G401.6 (cell line): ENCODE data around the gene CCDC116.
"Not testable (repeated sequence)": the region's sequence is repeated elsewhere in the genome, so short reads cannot be mapped to it uniquely, and the experiment has no call there.

Source experiments
- FAIRE-seq: peaks from 2 replicates; lab custom pipeline; 2012; peaks lifted over from hg19 to GRCh38; lab: Jason Lieb, UNC

The CCDC116 gene

GRCh38 chr22:21652547-21653545, 20.3 kb downstream of the CCDC116 start:
- FAIRE-seq: no peak

GRCh38 chr22:21657020-21657359, 24.4 kb downstream of the CCDC116 start:
- no peak for FAIRE-seq

DNA sequence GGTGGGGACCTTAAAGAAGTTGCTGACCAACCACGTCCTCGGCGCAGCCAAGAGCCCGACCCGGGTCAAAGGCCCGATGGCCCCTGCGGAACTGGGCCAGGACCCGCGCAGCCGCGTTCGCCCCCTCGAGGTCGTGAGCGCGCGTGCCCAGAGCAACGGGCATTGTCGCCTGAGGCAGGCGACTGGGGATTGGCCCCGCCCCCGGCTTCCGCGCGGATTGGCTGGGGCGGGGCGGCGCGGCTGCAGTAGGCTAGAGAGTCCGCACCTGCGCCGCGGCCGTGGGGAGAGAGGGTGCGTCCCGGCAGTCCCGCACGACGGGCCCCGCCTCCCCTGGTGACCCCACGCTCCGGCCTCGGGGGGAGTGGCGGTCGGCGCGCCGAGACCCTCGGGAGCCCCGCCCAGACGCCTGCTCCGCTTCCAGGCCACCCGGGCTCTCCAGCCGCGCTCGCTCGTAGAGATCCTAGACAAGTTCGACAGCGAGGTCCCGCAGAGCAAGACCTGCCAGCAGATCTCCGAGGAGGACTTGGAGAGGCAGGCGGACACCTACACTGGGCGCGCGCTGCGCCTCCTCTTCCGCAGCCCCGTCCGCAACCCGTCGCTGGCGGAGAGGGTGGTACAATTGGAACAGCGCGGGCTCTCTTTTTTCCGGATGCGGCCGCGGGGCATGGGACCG, 24.9 kb downstream of the CCDC116 start:
- no peak for FAIRE-seq

DNA sequence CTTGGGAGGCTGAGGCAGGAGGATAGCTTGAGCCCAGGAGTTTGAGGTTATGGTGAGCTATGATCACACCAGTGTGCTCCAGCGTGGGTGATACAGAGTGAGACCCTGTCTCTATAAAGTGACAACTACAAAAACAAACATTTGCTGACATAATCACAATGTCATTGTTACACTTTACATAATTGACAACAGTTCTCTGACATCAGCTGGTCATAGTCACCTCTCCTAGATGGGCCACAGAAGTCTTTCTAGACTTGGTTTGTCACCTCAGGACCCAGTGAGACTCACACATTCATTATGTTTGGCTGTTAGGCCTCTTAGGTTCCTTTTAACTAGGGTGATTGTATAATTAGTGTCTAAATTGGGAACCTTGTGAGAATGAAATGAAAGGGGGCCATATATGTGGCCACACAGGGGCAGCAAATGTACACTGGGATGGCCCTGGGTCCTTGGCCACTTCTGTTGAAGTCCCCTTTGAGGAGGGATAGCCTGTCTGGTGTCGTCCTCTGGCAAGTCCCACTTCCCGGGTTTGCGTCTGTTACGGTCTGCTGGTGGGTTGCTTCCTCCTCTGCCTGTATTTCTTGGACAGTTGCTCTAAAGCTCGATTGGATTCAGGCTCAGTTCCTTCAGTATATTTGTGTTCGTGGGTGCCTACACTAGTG, 27.4 kb downstream of the CCDC116 start:
- no peak for FAIRE-seq

DNA sequence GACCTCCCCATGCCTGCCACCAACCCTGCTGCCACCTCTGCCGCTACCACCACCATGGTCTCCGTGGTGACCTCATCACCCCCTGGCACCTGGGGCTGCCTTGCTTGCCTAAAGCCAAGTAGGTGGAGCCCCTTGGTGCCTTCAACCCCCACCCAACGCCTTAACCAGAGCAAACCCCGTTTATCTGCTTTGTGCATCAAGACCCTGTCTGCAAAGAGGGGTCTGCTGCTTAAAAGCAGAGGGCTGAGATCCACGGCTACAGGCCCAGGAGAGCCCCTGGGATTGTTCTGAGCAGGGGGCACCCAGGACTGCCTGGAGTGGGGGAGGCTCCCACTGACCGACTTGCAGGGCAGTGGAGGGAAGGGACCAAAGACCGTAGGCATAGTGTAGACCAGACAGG, 28.3 kb downstream of the CCDC116 start:
- FAIRE-seq: no peak

DNA sequence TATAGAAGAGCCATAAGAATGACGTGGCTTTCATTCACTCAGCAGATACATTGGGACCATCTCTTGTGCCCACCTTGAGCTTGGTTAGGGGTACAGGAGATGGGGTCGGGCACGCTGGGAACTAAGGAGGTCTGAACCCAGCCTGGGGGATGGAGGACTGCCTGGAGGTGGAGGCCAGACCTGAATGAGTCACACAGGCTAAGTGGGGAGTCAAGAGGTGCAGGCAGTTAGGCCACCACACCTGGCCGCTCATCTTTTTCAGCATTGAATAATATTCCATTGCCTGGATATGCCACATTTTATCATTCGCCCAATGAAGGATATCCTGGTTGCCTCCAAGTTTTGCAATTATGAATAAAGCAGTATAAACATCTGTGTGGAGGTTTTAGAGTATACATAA, 29.4 kb downstream of the CCDC116 start:
- no peak for FAIRE-seq

DNA sequence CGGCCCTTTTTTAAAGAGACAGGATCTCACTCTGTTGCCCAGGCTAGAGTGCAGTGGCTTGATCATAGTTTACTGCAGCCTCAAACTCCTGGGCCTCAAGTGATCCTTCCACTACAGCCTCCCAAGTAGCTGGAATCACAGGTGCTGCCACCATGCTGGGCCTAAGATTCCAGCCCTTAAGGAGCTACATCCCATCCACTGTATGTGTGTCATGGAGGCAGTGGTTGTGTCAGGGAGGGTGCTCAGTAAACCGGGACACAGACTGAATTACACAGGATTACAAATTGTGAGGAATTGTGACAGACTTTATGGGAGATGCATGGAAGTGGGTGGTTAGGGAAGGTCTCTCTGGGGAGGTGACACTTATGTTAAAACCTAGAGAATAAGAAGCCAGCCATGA, 31.2 kb downstream of the CCDC116 start:
- no peak for FAIRE-seq

DNA sequence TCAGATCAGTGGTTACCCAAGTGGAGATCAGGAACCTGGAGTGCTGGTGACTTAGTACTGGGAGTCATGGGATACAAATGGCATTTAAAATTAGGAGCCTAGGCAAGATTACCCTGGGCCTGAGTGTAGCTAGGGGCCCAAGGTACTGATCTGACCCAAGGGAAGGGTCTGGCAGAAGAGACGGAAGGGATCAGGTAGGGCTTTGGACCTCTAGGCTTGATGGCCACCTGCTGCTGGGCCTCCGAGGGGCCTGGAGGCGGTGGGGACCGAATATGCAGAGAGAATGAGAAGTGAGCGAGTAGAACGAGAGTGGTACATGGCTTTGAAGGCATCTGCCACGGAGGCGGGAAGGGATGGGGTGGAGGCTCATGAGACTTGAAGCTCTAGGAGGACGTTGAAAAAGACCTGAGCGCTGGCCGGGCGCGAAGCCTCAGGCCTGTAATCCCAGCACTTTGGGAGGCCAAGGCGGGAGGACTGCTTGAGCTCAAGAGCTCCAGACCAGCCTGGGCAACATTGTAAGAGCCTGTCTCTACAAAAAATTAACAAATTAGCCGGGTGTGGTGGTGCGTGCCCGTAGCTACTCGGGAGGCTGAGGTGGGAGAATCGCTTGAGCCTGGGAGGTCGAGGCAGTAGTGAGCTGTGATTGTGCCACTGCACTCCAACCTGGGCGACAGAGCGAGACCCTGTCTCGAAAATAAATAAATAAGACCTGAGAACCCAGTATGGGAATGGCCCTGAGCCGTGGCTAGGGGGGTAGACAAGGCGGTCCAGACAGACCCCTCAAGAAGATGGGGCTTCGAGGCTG, 32.7 kb downstream of the CCDC116 start:
- no peak for FAIRE-seq

DNA sequence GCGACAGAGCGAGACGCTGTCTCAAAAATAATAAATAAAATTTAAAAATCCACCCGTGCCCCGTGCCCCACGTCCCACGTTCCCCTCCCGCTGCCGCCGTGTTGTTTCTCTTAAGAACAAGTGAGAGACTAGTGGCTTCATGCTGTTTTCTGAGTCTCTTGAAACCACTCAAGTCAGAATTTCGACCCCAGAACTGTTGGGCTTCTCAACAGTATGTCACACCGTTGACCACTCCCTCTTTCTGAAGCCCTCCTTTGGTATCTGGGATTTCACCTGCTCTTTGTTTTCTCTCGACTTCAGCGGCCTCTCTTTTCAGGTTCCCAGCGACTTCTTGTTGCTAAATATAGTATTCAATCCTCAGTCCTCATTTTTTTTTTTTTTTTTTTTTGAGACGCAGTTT, 34.2 kb downstream of the CCDC116 start:
- FAIRE-seq: no peak

- FAIRE-seq: no peak
Observed at GRCh38 chr22:21669026-21669425, 36.5 kb downstream of the CCDC116 start.

DNA sequence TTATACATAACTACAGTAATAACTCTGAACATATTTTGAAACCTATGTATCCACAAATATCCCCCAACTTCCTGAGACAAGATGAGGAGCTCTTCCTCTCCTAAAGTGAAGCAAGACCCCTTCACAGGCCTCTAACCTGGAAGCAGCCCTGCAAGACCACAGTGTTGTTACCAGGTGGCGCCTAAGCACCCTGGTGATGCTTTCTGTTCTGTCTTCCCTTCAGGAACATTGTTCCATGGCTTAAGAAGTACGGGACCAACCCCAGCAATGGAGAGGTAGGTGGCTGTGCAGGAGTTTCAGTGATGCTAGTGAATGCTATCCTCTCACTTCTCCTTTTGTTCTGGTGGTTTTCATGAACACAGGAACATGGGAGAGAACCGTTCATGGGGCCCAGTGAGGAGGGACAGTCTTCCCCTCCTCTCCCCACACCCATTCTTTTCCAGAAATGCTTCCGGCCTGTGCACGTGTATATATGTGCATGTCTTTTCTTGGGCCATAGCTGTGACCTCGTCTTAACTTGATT, 39.6 kb downstream of the CCDC116 start:
- FAIRE-seq: no peak

- no peak for FAIRE-seq
Observed at GRCh38 chr22:21673534-21674321, 41.2 kb downstream of the CCDC116 start.

DNA sequence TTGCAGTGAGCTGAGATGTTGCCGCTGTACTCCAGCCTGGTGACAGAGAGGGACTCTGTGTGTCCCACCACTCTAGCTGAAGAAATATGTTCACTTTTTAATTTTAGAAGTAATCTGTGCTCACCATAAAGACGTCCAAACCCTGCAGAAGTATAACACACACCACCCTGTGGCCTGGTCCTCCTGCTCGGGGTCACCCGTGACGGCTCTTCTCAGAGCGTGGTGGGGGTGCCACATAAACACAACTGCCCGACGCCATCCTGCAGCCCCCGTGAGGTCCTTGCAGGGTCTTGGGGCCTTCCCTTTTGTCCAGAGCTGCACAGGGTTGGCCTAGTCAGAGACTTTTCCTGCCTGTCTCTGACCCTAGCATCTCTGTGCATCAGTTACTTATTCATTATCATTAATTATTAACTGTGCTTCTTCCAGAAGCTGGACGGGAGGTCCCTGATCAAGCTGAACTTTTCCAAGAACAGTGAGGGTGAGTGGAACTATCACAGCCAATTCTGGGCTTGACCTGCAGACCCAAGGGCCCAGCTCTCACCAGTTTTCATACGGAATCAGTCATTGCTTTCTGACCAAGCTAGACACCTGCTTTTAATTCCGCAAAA, 42.2 kb downstream of the CCDC116 start:
- FAIRE-seq: no peak

DNA sequence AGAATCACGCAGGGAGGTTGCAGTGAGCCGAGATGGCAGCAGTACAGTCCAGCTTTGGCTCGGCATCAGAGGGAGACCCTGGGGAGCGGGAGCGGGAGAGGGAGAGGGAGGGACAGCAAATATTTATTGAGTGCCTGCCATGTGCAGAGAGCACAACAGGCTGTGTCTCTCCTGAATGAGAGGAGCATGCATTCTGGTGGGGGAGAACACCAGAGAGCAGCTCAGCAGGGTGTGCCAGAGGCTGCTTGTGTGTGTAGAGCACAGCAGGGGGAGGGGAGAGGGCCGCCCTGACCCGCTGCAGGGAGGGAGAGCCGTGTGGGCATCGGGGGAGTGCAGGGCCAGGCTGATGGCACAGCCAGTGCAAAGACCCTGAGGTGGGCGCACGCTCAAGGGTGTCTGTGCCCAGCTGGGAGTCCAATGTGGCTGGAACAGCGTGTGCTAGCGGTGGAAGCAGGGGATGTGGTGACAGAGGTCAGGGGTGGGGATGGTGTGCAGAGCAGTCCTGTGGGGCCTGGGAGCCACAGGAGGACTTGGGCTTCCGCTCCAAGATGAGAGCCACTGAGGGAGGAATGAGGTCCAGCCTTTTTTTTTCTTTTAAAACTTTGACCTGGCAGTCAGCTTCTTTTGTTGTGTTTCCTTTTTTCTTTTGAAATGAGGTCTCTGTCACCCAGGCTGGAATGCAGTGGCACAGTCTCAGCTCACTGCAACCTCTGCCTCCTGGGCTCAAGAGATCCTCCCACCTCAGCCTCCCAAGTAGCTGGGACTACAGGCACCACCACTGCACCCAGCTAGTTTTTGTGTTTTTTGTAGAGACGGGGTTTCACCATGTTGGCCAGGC, 45.3 kb downstream of the CCDC116 start:
- no peak for FAIRE-seq

- FAIRE-seq: not testable (repeated sequence)
Observed at GRCh38 chr22:21678842-21679241, 46.3 kb downstream of the CCDC116 start.

DNA sequence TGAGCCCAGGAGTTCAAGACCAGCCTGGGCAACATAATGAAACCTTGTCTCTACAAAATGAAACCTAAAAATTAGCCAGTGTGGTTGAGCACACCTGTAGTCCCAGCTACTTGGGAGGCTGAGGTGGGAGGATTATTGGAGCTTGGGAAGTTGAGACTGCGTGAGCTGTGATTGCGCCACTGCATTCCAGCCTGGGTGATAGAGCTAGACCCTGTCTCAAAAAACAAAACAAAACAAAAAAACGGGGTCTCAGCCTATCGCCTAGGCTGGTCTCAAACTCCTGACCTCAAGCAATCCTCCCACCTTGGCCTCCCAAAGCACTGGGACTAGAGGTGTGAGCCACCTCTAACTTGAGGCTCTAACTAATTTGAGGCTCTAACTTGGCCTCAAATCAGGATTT, 46.8 kb downstream of the CCDC116 start:
- no peak for FAIRE-seq

DNA sequence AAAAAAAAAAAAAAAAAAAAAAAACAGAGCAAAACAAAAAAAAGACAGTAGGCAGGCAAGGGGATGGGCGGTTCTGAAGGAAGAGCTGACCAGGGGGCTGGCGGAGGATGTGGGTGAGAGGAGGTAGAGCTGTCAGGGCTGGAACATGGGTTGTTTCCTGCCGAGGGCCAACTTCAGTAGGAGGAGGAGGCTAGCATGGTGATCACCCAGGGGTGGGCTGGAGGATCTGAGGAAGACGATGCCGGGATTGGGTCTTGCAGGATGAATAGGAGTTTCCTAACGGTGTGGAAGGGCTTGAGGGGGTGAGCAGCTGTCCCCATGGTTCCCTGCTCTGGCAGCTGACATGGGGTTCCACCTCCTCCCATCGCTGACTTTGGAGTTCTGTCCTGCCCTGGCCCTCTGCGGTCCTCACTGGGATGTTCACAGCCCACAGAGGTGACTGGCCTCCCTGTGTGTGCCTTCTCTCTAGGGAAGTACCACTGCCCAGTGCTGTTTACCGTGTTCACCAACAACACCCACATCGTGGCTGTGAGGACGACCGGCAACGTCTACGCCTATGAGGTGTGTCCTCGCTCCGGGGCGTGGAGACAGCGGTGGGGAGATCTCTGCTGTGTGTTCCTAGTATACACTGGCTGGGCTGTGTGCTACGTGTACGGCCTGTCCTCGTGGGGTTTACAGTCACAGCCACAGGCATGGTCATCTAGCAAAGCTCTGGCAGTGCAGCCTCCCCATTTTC, 48.4 kb downstream of the CCDC116 start:
- FAIRE-seq: no peak

- FAIRE-seq: no peak
Observed at GRCh38 chr22:21681566-21682370, 49.2 kb downstream of the CCDC116 start.
